ENCODE results near the gene TM9SF1. TPM values are rescaled to one million over a fixed set of nuclear protein-coding genes. Genes with fewer than 3 reads are reported as not detected.

Gene TM9SF1
- total RNA-seq, 1 experiment from 2014 or later = 67.8 TPM

- Mint-ChIP-seq H3K4me3 (ENCODE audit: unreplicated experiment) (no peak overlapping the region), H3K27me3 (ENCODE audit: insufficient read depth, unreplicated experiment) (no peaks in the 10 kb centered on the region), H3K27ac (ENCODE audit: low read depth, unreplicated experiment) (no peak overlapping the region), H3K4me1 (ENCODE audit: insufficient read depth, unreplicated experiment) (no peaks in the 10 kb centered on the region), H3K36me3 (ENCODE audit: insufficient read depth, unreplicated experiment) (peaks cover 86% of the 10 kb centered on the region), H3K9me3 (ENCODE audit: unreplicated experiment) (peaks cover 6% of the 10 kb centered on the region)
- CTCF ChIA-PET = interaction anchor here (0.6 to 1.4 kb wide), 3 partner anchors 22 to 224 kb away, joined by 3 read pairs; no protein-coding TSS in a partner anchor
- no peak for DNase-seq (ENCODE audit: unreplicated experiment)
- no TSS peak for BruUV-seq (replicated peaks)
- POLR2A ChIA-PET = interaction anchor here (1.3 to 2.3 kb wide), 3 partner anchors 8 to 60 kb away, joined by 3 to 19 read pairs (median 9); partner anchors contain the start of genes MDP1 and TM9SF1
- TF ChIP-seq CTCF (IDR thresholded peaks at IDR 0.05; ENCODE audit: unreplicated experiment) = no peak
- intact Hi-C loops (cut with micrococcal nuclease) = no loop called here
Observed at GRCh38 chr14:24207625-24208024, 12.4 kb upstream of the TM9SF1 start.

- Mint-ChIP-seq H3K27ac (ENCODE audit: low read depth, unreplicated experiment) (no peak overlapping the region), H3K4me3 (ENCODE audit: unreplicated experiment) (no peak overlapping the region), H3K9me3 (ENCODE audit: unreplicated experiment) (peaks cover 8% of the 10 kb centered on the region), H3K36me3 (ENCODE audit: insufficient read depth, unreplicated experiment) (peaks cover 85% of the 10 kb centered on the region), H3K4me1 (ENCODE audit: insufficient read depth, unreplicated experiment) (no peaks in the 10 kb centered on the region), H3K27me3 (ENCODE audit: insufficient read depth, unreplicated experiment) (no peaks in the 10 kb centered on the region)
- no TSS peak for BruUV-seq (replicated peaks)
- CTCF ChIA-PET = interaction anchor here (0.5 to 2.0 kb wide), 5 partner anchors 11 to 367 kb away, joined by 3 to 5 read pairs (median 3); no protein-coding TSS in a partner anchor
- no peak for TF ChIP-seq CTCF (IDR thresholded peaks at IDR 0.05; ENCODE audit: unreplicated experiment)
- intact Hi-C loops (cut with micrococcal nuclease) = no loop called here
- POLR2A ChIA-PET = interaction anchor here (1.3 to 2.3 kb wide), 3 partner anchors 8 to 59 kb away, joined by 3 to 19 read pairs (median 9); partner anchors contain the start of genes MDP1 and TM9SF1
- DNase-seq (ENCODE audit: unreplicated experiment) = no peak
Observed at GRCh38 chr14:24207104-24207551, 11.9 kb upstream of the TM9SF1 start.

- Mint-ChIP-seq H3K9me3 (ENCODE audit: unreplicated experiment) (peaks cover 8% of the 10 kb centered on the region), H3K36me3 (ENCODE audit: insufficient read depth, unreplicated experiment) (peaks cover 87% of the 10 kb centered on the region), H3K4me3 (ENCODE audit: unreplicated experiment) (no peak overlapping the region), H3K27me3 (ENCODE audit: insufficient read depth, unreplicated experiment) (no peaks in the 10 kb centered on the region), H3K27ac (ENCODE audit: low read depth, unreplicated experiment) (no peak overlapping the region), H3K4me1 (ENCODE audit: insufficient read depth, unreplicated experiment) (no peaks in the 10 kb centered on the region)
- intact Hi-C loops (cut with micrococcal nuclease) = no loop called here
- no TSS peak for BruUV-seq (replicated peaks)
- DNase-seq (ENCODE audit: unreplicated experiment) = no peak
- TF ChIP-seq CTCF (IDR thresholded peaks at IDR 0.05; ENCODE audit: unreplicated experiment) = no peak
- ChIA-PET POLR2A (interaction anchor here (0.7 to 2.3 kb wide), 3 partner anchors 9 to 84 kb away, joined by 3 to 19 read pairs (median 9); partner anchors contain the start of genes MDP1 and TM9SF1), CTCF (interaction anchor here (0.5 to 2.0 kb wide), 5 partner anchors 10 to 367 kb away, joined by 3 to 5 read pairs (median 3); partner anchors contain the start of gene CIDEB)
Observed at GRCh38 chr14:24206260-24207103, 11.2 kb upstream of the TM9SF1 start.

Measured in MCF 10A (cell line).